GM12801 (cell line): ENCODE results near the gene USP17L22.
"Not testable (repeated sequence)": the region's sequence is repeated elsewhere in the genome, so short reads cannot be mapped to it uniquely, and the experiment has no call there.

ENCODE experiments used
- TF ChIP-seq, protein P1 (sequence below): IDR thresholded peaks from one replicate; pipeline ENCODE4 v1.5.1; 2011; ENCODE audit warnings: control low read depth; ENCODE audit not compliant: insufficient read length; ENCODE audit errors: extremely low read depth

The USP17L22 gene, protein sequence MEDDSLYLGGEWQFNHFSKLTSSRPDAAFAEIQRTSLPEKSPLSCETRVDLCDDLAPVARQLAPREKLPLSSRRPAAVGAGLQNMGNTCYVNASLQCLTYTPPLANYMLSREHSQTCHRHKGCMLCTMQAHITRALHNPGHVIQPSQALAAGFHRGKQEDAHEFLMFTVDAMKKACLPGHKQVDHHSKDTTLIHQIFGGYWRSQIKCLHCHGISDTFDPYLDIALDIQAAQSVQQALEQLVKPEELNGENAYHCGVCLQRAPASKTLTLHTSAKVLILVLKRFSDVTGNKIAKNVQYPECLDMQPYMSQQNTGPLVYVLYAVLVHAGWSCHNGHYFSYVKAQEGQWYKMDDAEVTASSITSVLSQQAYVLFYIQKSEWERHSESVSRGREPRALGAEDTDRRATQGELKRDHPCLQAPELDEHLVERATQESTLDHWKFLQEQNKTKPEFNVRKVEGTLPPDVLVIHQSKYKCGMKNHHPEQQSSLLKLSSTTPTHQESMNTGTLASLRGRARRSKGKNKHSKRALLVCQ

DNA sequence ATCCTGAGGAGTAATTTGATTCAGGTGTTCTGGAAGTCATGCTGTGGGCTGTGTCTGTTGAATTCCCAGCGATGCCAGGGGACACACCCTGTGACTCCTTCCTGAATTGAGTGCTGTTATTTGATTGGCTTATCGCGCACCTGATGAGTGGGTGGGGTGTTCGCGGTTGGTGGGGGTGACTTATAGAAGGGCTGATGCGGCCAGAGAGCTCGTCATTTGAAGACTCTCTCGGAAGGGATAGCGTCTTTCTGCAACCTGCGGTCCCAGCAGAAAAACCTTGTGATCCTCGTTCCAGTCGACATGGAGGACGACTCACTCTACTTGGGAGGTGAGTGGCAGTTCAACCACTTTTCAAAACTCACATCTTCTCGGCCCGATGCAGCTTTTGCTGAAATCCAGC, at the start of gene USP17L22:
TSS of gene USP17L22 (plus strand) at position 301 of the 400 bp plus-strand sequence. CDS start at position 301, 0 bp downstream.
- TF ChIP-seq, protein P1, sequence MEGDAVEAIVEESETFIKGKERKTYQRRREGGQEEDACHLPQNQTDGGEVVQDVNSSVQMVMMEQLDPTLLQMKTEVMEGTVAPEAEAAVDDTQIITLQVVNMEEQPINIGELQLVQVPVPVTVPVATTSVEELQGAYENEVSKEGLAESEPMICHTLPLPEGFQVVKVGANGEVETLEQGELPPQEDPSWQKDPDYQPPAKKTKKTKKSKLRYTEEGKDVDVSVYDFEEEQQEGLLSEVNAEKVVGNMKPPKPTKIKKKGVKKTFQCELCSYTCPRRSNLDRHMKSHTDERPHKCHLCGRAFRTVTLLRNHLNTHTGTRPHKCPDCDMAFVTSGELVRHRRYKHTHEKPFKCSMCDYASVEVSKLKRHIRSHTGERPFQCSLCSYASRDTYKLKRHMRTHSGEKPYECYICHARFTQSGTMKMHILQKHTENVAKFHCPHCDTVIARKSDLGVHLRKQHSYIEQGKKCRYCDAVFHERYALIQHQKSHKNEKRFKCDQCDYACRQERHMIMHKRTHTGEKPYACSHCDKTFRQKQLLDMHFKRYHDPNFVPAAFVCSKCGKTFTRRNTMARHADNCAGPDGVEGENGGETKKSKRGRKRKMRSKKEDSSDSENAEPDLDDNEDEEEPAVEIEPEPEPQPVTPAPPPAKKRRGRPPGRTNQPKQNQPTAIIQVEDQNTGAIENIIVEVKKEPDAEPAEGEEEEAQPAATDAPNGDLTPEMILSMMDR, result not testable (repeated sequence)

DNA sequence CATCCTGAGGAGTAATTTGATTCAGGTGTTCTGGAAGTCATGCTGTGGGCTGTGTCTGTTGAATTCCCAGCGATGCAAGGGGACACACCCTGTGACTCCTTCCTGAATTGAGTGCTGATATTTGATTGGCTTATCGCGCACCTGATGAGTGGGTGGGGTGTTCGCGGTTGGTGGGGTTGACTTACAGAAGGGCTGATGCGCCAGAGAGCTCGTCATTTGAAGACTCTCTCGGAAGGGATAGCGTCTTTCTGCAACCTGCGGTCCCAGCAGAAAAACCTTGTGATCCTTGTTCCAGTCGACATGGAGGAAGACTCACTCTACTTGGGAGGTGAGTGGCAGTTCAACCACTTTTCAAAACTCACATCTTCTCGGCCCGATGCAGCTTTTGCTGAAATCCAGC, 47.6 kb upstream of the USP17L22 start, which contains the start of gene USP17L12:
TSS of gene USP17L12 (plus strand) at position 301 of the 400 bp plus-strand sequence. CDS start at position 301, 0 bp downstream.
- TF ChIP-seq, protein P1, result not testable (repeated sequence)

DNA sequence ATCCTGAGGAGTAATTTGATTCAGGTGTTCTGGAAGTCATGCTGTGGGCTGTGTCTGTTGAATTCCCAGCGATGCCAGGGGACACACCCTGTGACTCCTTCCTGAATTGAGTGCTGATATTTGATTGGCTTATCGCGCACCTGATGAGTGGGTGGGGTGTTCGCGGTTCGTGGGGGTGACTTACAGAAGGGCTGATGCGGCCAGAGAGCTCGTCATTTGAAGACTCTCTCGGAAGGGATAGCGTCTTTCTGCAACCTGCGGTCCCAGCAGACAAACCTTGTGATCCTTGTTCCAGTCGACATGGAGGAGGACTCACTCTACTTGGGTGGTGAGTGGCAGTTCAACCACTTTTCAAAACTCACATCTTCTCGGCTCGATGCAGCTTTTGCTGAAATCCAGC, 42.8 kb upstream of the USP17L22 start, which contains the start of gene USP17L13:
TSS of gene USP17L13 (plus strand) at position 301 of the 400 bp plus-strand sequence. CDS start at position 301, 0 bp downstream.
- TF ChIP-seq, protein P1, result not testable (repeated sequence)

DNA sequence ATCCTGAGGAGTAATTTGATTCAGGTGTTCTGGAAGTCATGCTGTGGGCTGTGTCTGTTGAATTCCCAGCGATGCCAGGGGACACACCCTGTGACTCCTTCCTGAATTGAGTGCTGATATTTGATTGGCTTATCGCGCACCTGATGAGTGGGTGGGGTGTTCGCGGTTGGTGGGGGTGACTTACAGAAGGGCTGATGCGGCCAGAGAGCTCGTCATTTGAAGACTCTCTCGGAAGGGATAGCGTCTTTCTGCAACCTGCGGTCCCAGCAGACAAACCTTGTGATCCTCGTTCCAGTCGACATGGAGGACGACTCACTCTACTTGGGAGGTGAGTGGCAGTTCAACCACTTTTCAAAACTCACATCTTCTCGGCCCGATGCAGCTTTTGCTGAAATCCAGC, 33.3 kb upstream of the USP17L22 start, which contains the start of gene USP17L15:
TSS of gene USP17L15 (plus strand) at position 301 of the 400 bp plus-strand sequence. CDS start at position 301, 0 bp downstream.
- TF ChIP-seq, protein P1, result not testable (repeated sequence)

DNA sequence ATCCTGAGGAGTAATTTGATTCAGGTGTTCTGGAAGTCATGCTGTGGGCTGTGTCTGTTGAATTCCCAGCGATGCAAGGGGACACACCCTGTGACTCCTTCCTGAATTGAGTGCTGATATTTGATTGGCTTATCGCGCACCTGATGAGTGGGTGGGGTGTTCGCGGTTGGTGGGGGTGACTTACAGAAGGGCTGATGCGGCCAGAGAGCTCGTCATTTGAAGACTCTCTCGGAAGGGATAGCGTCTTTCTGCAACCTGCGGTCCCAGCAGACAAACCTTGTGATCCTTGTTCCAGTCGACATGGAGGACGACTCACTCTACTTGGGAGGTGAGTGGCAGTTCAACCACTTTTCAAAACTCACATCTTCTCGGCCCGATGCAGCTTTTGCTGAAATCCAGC, 23.8 kb upstream of the USP17L22 start, which contains the start of gene USP17L17:
TSS of gene USP17L17 (plus strand) at position 301 of the 400 bp plus-strand sequence. CDS start at position 301, 0 bp downstream.
- TF ChIP-seq, protein P1, result not testable (repeated sequence)

DNA sequence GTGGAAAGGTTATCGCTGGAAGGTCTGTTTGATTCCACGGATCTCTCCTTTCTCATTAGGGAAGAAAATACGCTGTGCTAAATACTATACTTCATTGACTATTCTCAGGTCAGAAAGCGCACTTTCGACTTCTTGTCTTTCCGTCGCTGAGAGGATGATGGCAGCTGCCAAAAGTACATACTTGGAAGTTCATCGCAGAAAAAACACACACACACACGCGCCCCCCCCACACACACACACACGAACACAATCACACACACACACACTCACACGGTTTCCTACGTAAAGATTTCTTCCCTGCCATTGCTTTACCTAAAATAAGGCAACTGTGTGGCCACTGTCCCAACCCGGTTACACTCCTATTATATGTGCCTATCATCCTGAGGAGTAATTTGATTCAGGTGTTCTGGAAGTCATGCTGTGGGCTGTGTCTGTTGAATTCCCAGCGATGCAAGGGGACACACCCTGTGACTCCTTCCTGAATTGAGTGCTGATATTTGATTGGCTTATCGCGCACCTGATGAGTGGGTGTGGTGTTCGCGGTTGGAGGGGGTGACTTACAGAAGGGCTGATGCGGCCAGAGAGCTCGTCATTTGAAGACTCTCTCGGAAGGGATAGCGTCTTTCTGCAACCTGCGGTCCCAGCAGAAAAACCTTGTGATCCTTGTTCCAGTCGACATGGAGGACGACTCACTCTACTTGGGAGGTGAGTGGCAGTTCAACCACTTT, 19.3 kb upstream of the USP17L22 start, which contains the start of gene USP17L18:
TSS of gene USP17L18 (plus strand) at position 678 of the 728 bp plus-strand sequence. CDS start at position 678, 0 bp downstream.
- TF ChIP-seq, protein P1, result not testable (repeated sequence)
